Nephron progenitor cell (in vitro differentiated cells): ENCODE measurements around the gene SNX8.

ENCODE experiments used
- DNase-seq: peaks from one replicate; pipeline ENCODE4 v3.0.0; 2021
- H3K27ac Mint-ChIP-seq: 2 replicates; pipeline ENCODE4 v1.8.0; 2021; ENCODE audit warnings: mild to moderate bottlenecking, moderate library complexity, mixed read lengths
- H3K27me3 Mint-ChIP-seq: 2 replicates; pipeline ENCODE4 v1.8.0; 2021; ENCODE audit warnings: mild to moderate bottlenecking, low read depth, mixed read lengths; ENCODE audit not compliant: poor library complexity
- H3K36me3 Mint-ChIP-seq: 2 replicates; pipeline ENCODE4 v1.8.0; 2021; ENCODE audit warnings: low read depth, mixed read lengths
- H3K4me1 Mint-ChIP-seq: 2 replicates; pipeline ENCODE4 v1.8.0; 2021; ENCODE audit warnings: mixed read lengths
- H3K4me3 Mint-ChIP-seq: 2 replicates; pipeline ENCODE4 v1.8.0; 2021; ENCODE audit warnings: mild to moderate bottlenecking, moderate library complexity, mixed read lengths
- H3K9me3 Mint-ChIP-seq: 2 replicates; pipeline ENCODE4 v1.8.0; 2021; ENCODE audit warnings: mild to moderate bottlenecking, moderate library complexity, mixed read lengths
- CTCF ChIP-seq: fragments of 200-600 bp; sonication (generic); IDR thresholded peaks from 2 replicates; pipeline ENCODE4 v1.5.0; 2021; ENCODE audit warnings: antibody characterized with exemption

The SNX8 gene

GRCh38 chr7:2219606-2220005, 94.6 kb downstream of the SNX8 start:
- Mint-ChIP-seq H3K36me3 (peaks cover 41% of the 10 kb centered on the region), H3K9me3 (no peaks in the 10 kb centered on the region), H3K4me1 (no peaks in the 10 kb centered on the region), H3K27ac (no peak overlapping the region), H3K27me3 (no peaks in the 10 kb centered on the region), H3K4me3 (no peak overlapping the region)
- no peak for TF ChIP-seq CTCF
- DNase-seq: no peak

GRCh38 chr7:2219136-2219535, 95.1 kb downstream of the SNX8 start:
- H3K27me3 Mint-ChIP-seq: no peaks in the 10 kb centered on the region
- no peaks in the 10 kb centered on the region for H3K9me3 Mint-ChIP-seq
- no peak overlapping the region for H3K27ac Mint-ChIP-seq
- no peak overlapping the region for H3K4me3 Mint-ChIP-seq
- no peak for TF ChIP-seq CTCF
- no peaks in the 10 kb centered on the region for H3K4me1 Mint-ChIP-seq
- peaks cover 43% of the 10 kb centered on the region for H3K36me3 Mint-ChIP-seq
- DNase-seq: no peak

- Mint-ChIP-seq H3K36me3 (peaks cover 48% of the 10 kb centered on the region), H3K27me3 (no peaks in the 10 kb centered on the region), H3K9me3 (no peaks in the 10 kb centered on the region), H3K4me1 (no peaks in the 10 kb centered on the region), H3K4me3 (no peak overlapping the region), H3K27ac (no peak overlapping the region)
- DNase-seq: no peak
- TF ChIP-seq CTCF: no peak
These were observed 95.8 kb downstream of the SNX8 start for GRCh38 chr7:2218444-2218785.

- no peak overlapping the region for H3K27ac Mint-ChIP-seq
- H3K36me3 Mint-ChIP-seq: peaks cover 53% of the 10 kb centered on the region
- no peaks in the 10 kb centered on the region for H3K4me1 Mint-ChIP-seq
- no peak for DNase-seq
- no peak overlapping the region for H3K4me3 Mint-ChIP-seq
- H3K27me3 Mint-ChIP-seq: no peaks in the 10 kb centered on the region
- H3K9me3 Mint-ChIP-seq: no peaks in the 10 kb centered on the region
- TF ChIP-seq CTCF: no peak
These were observed 96.4 kb downstream of the SNX8 start for GRCh38 chr7:2217716-2218443.

GRCh38 chr7:2217206-2217605, 97.0 kb downstream of the SNX8 start:
- H3K27ac Mint-ChIP-seq: no peak overlapping the region
- H3K27me3 Mint-ChIP-seq: no peaks in the 10 kb centered on the region
- H3K9me3 Mint-ChIP-seq: no peaks in the 10 kb centered on the region
- H3K4me1 Mint-ChIP-seq: no peaks in the 10 kb centered on the region
- no peak for TF ChIP-seq CTCF
- peaks cover 60% of the 10 kb centered on the region for H3K36me3 Mint-ChIP-seq
- DNase-seq: no peak
- no peak overlapping the region for H3K4me3 Mint-ChIP-seq

GRCh38 chr7:2215851-2216250, 98.4 kb downstream of the SNX8 start:
- Mint-ChIP-seq H3K36me3 (peaks cover 64% of the 10 kb centered on the region), H3K4me3 (no peak overlapping the region), H3K27ac (no peak overlapping the region), H3K27me3 (no peaks in the 10 kb centered on the region), H3K9me3 (no peaks in the 10 kb centered on the region), H3K4me1 (no peaks in the 10 kb centered on the region)
- no peak for TF ChIP-seq CTCF
- no peak for DNase-seq
